Neural progenitor cell (in vitro differentiated cells): ENCODE results near the gene FBN2. TPM values are rescaled to one million over a fixed set of nuclear protein-coding genes. Genes with fewer than 3 reads are reported as not detected.

Experiments used
- DNase-seq: peaks from one replicate; pipeline ENCODE4 v3.0.0-alpha.2; 2016; ENCODE audit warnings: low spot score
- H2AFZ ChIP-seq: fragments of 200-600 bp; sonication (generic); replicated peaks from 2 replicates; pipeline ENCODE4 v1.6.1; 2016; ENCODE audit warnings: antibody characterized with exemption
- H3F3A ChIP-seq: fragments of 200-600 bp; sonication (generic); 2 replicates; pipeline ENCODE4 v1.6.1; 2016; ENCODE audit warnings: antibody characterized with exemption, low read depth
- H3K27ac ChIP-seq: fragments of 200-600 bp; sonication (generic); 2 replicates; pipeline ENCODE4 v1.5.1; 2016; ENCODE audit warnings: mild to moderate bottlenecking
- H3K27me3 ChIP-seq: fragments of 200-600 bp; sonication (generic); 2 replicates; pipeline ENCODE4 v1.6.1; 2016; ENCODE audit warnings: mild to moderate bottlenecking, moderate library complexity
- H3K36me3 ChIP-seq: fragments of 200-600 bp; sonication (generic); 2 replicates; pipeline ENCODE4 v1.5.1; 2016
- H3K4me1 ChIP-seq: fragments of 200-600 bp; sonication (generic); 2 replicates; pipeline ENCODE4 v1.6.1; 2016; ENCODE audit warnings: mixed run types
- H3K4me2 ChIP-seq: fragments of 200-600 bp; sonication (generic); 2 replicates; pipeline ENCODE4 v1.6.1; 2016
- H3K4me3 ChIP-seq: fragments of 200-600 bp; sonication (generic); 2 replicates; pipeline ENCODE4 v1.5.1; 2016
- H3K79me2 ChIP-seq: fragments of 200-600 bp; sonication (generic); 2 replicates; pipeline ENCODE4 v1.6.1; 2016; ENCODE audit warnings: low read depth
- H3K9ac ChIP-seq: fragments of 200-600 bp; sonication (generic); 2 replicates; pipeline ENCODE4 v1.6.1; 2016
- H3K9me3 ChIP-seq: fragments of 200-600 bp; sonication (generic); 2 replicates; pipeline ENCODE4 v1.5.1; 2016; ENCODE audit warnings: low read depth
- H4K20me1 ChIP-seq: fragments of 200-600 bp; sonication (generic); 2 replicates; pipeline ENCODE4 v1.6.1; 2016; ENCODE audit warnings: low read depth
- H3K27ac Mint-ChIP-seq: 3 replicates; pipeline ENCODE4 v1.8.0; 2021; ENCODE audit warnings: mixed read lengths
- H3K27me3 Mint-ChIP-seq: 2 replicates; pipeline ENCODE4 v1.8.0; 2022; ENCODE audit warnings: low read depth, mild to moderate bottlenecking, inconsistent platforms, moderate library complexity, mixed read lengths; ENCODE audit not compliant: insufficient read depth
- H3K36me3 Mint-ChIP-seq: 3 replicates; pipeline ENCODE4 v1.8.0; 2021; ENCODE audit warnings: mixed read lengths
- H3K4me1 Mint-ChIP-seq: 3 replicates; pipeline ENCODE4 v1.8.0; 2021; ENCODE audit warnings: mixed read lengths
- H3K4me3 Mint-ChIP-seq: 3 replicates; pipeline ENCODE4 v1.8.0; 2021; ENCODE audit warnings: mild to moderate bottlenecking, moderate library complexity, mixed read lengths
- H3K9me3 Mint-ChIP-seq: 3 replicates; pipeline ENCODE4 v1.8.0; 2020; ENCODE audit warnings: mixed read lengths
- CTCF ChIP-seq: fragments of 200-600 bp; sonication (generic); IDR thresholded peaks from 2 replicates; pipeline ENCODE4 v1.5.1; 2017; ENCODE audit warnings: antibody characterized with exemption, mild to moderate bottlenecking
- EZH2 ChIP-seq: fragments of 200-600 bp; sonication (generic); IDR thresholded peaks from 2 replicates; pipeline ENCODE4 v1.6.1; 2017; ENCODE audit warnings: antibody characterized with exemption, mild to moderate bottlenecking, moderate library complexity
- EZH2phosphoT487 ChIP-seq: fragments of 200-600 bp; sonication (generic); IDR thresholded peaks from 2 replicates; pipeline ENCODE4 v1.6.1; 2017; ENCODE audit warnings: antibody characterized with exemption
- total RNA-seq: library from RNA; depleted of rRNA; stranded (reverse); fragments of >200 nt; gene quantifications from 2 replicates; pipeline ENCODE4 v1.2.3, GENCODE V29; 2015; ENCODE audit warnings: low replicate concordance

The FBN2 gene
- total RNA-seq, 1 donor from 2014 or later: 88.1 TPM

- Histone ChIP-seq H3K4me3 (no peak overlapping the region), H4K20me1 (no peaks in the 10 kb centered on the region), H2AFZ (no peak overlapping the region), H3K4me1 (no peaks in the 10 kb centered on the region), H3K27ac (no peak overlapping the region), H3K9ac (no peak overlapping the region), H3K36me3 (peaks cover 22% of the 10 kb centered on the region), H3F3A (no peaks in the 10 kb centered on the region), H3K79me2 (no peaks in the 10 kb centered on the region), H3K4me2 (no peak overlapping the region), H3K27me3 (no peaks in the 10 kb centered on the region), H3K9me3 (no peaks in the 10 kb centered on the region)
- no peaks in the 10 kb centered on the region for H3K27me3 Mint-ChIP-seq
- no peak for DNase-seq
- no peaks in the 10 kb centered on the region for H3K4me1 Mint-ChIP-seq
- peaks cover 38% of the 10 kb centered on the region for H3K36me3 Mint-ChIP-seq
- no peak for TF ChIP-seq EZH2
- no peak for TF ChIP-seq EZH2phosphoT487
- TF ChIP-seq CTCF: no peak
- no peaks in the 10 kb centered on the region for H3K9me3 Mint-ChIP-seq
- no peak overlapping the region for H3K27ac Mint-ChIP-seq
- H3K4me3 Mint-ChIP-seq: no peak overlapping the region
Observed at GRCh38 chr5:128334010-128334716, 203.9 kb downstream of the FBN2 start.

- no peaks in the 10 kb centered on the region for H3K9me3 Mint-ChIP-seq
- H4K20me1 ChIP-seq: no peaks in the 10 kb centered on the region
- TF ChIP-seq CTCF (no peak), EZH2phosphoT487 (no peak), EZH2 (no peak)
- no peaks in the 10 kb centered on the region for H3F3A ChIP-seq
- H3K27me3 ChIP-seq: no peaks in the 10 kb centered on the region
- no peaks in the 10 kb centered on the region for H3K27me3 Mint-ChIP-seq
- H3K27ac ChIP-seq: no peak overlapping the region
- H3K9ac ChIP-seq: no peak overlapping the region
- H3K36me3 Mint-ChIP-seq: peaks cover 53% of the 10 kb centered on the region
- no peaks in the 10 kb centered on the region for H3K4me1 ChIP-seq
- H3K36me3 ChIP-seq: peaks cover 22% of the 10 kb centered on the region
- H3K4me3 Mint-ChIP-seq: no peak overlapping the region
- no peak overlapping the region for H3K27ac Mint-ChIP-seq
- no peak overlapping the region for H3K4me3 ChIP-seq
- no peak overlapping the region for H2AFZ ChIP-seq
- H3K4me2 ChIP-seq: no peak overlapping the region
- H3K79me2 ChIP-seq: no peaks in the 10 kb centered on the region
- no peaks in the 10 kb centered on the region for H3K4me1 Mint-ChIP-seq
- H3K9me3 ChIP-seq: no peaks in the 10 kb centered on the region
- DNase-seq: no peak
Observed at GRCh38 chr5:128331261-128331660, 206.8 kb downstream of the FBN2 start.

GRCh38 chr5:128329386-128329939 is 208.6 kb downstream of the FBN2 start:
- no peak overlapping the region for H3K27ac Mint-ChIP-seq
- peaks cover 3% of the 10 kb centered on the region for H3K27me3 Mint-ChIP-seq
- H2AFZ ChIP-seq: no peak overlapping the region
- H3K27me3 ChIP-seq: no peaks in the 10 kb centered on the region
- no peaks in the 10 kb centered on the region for H3K79me2 ChIP-seq
- no peaks in the 10 kb centered on the region for H3F3A ChIP-seq
- H3K4me1 Mint-ChIP-seq: no peaks in the 10 kb centered on the region
- no peak overlapping the region for H3K9ac ChIP-seq
- H3K36me3 Mint-ChIP-seq: peaks cover 68% of the 10 kb centered on the region
- H3K4me3 Mint-ChIP-seq: no peak overlapping the region
- H3K27ac ChIP-seq: no peak overlapping the region
- no peak overlapping the region for H3K4me2 ChIP-seq
- H3K4me1 ChIP-seq: no peaks in the 10 kb centered on the region
- H3K36me3 ChIP-seq: peaks cover 22% of the 10 kb centered on the region
- H3K4me3 ChIP-seq: no peak overlapping the region
- TF ChIP-seq EZH2: no peak
- no peaks in the 10 kb centered on the region for H3K9me3 ChIP-seq
- peaks cover 3% of the 10 kb centered on the region for H3K9me3 Mint-ChIP-seq
- no peaks in the 10 kb centered on the region for H4K20me1 ChIP-seq
- no peak for DNase-seq

GRCh38 chr5:128328446-128328845 is 209.6 kb downstream of the FBN2 start:
- no peak overlapping the region for H3K4me2 ChIP-seq
- Mint-ChIP-seq H3K36me3 (peaks cover 70% of the 10 kb centered on the region), H3K4me3 (no peak overlapping the region), H3K9me3 (peaks cover 6% of the 10 kb centered on the region), H3K4me1 (no peaks in the 10 kb centered on the region), H3K27me3 (peaks cover 3% of the 10 kb centered on the region), H3K27ac (no peak overlapping the region)
- no peaks in the 10 kb centered on the region for H3K79me2 ChIP-seq
- H3K9me3 ChIP-seq: no peaks in the 10 kb centered on the region
- no peaks in the 10 kb centered on the region for H4K20me1 ChIP-seq
- H3K4me3 ChIP-seq: no peak overlapping the region
- no peaks in the 10 kb centered on the region for H3K4me1 ChIP-seq
- H2AFZ ChIP-seq: no peak overlapping the region
- no peaks in the 10 kb centered on the region for H3K27me3 ChIP-seq
- no peaks in the 10 kb centered on the region for H3F3A ChIP-seq
- no peak for DNase-seq
- no peak overlapping the region for H3K9ac ChIP-seq
- TF ChIP-seq CTCF (no peak), EZH2 (no peak), EZH2phosphoT487 (no peak)
- H3K36me3 ChIP-seq: peaks cover 22% of the 10 kb centered on the region
- H3K27ac ChIP-seq: no peak overlapping the region
